K562 (cell line): ENCODE data around the gene CAB39. TPM values are rescaled to one million over a fixed set of nuclear protein-coding genes. Genes with fewer than 3 reads are reported as not detected.

Source experiments
- CBX1 ChIP-seq: sonication (generic); IDR thresholded peaks from 2 replicates; pipeline ENCODE4 v1.6.1; 2016; ENCODE audit warnings: antibody characterized with exemption, low read depth, mild to moderate bottlenecking
- CCNT2 ChIP-seq: IDR thresholded peaks from 2 replicates; pipeline ENCODE4 v1.6.1; 2011; ENCODE audit warnings: borderline replicate concordance, low read depth, mild to moderate bottlenecking, moderate library complexity, mixed read lengths, low read length; ENCODE audit not compliant: insufficient read length; ENCODE audit errors: extremely low read depth
- CHD2 ChIP-seq: IDR thresholded peaks from 2 replicates; pipeline ENCODE4 v1.6.1; 2011; ENCODE audit warnings: low read depth, low read length
- CREM ChIP-seq: IDR thresholded peaks from 2 replicates; pipeline ENCODE4 v1.6.1; 2014; ENCODE audit warnings: antibody characterized with exemption, low read depth
- HDAC1 ChIP-seq, 2 experiments: fragments of 450-650 bp; IDR thresholded peaks; 2 replicates each; pipeline ENCODE4 v1.6.1; 2016 to 2017; ENCODE audit warnings: inconsistent platforms in 1 of 2, mild to moderate bottlenecking in 1 of 2, moderate library complexity in 1 of 2
- MAZ ChIP-seq, 2 experiments: fragments of 450-650 bp in 1 of 2; sonication (generic) in 1 of 2; formaldehyde crosslinking; IDR thresholded peaks in 1 of 2; conservative IDR thresholded peaks in 1 of 2; 2 replicates each; pipeline versions ENCODE4 v1.4.0 to v1.5.0; 2020; ENCODE audit warnings: mild to moderate bottlenecking in 1 of 2, missing genetic modification reagents in 1 of 2
- NFXL1 ChIP-seq: fragments of 450-650 bp; formaldehyde crosslinking; IDR thresholded peaks from 2 replicates; pipeline ENCODE4 v1.4.0; 2021; ENCODE audit warnings: mild to moderate bottlenecking
- POLR2B ChIP-seq: fragments of 450-650 bp; IDR thresholded peaks from 2 replicates; pipeline ENCODE4 v1.6.1; 2018; ENCODE audit warnings: low read depth; ENCODE audit not compliant: partially characterized antibody
- POLR3G ChIP-seq: IDR thresholded peaks from 2 replicates; pipeline ENCODE4 v1.6.1; 2011; ENCODE audit not compliant: insufficient read length, insufficient replicate concordance; ENCODE audit errors: extremely low read depth
- RBBP5 ChIP-seq: fragments of 200-600 bp; sonication (generic); IDR thresholded peaks from 2 replicates; pipeline ENCODE4 v1.6.1; 2012; ENCODE audit warnings: borderline replicate concordance, mild to moderate bottlenecking, low read length, control low read depth, inconsistent platforms; ENCODE audit not compliant: insufficient read depth, poor library complexity, severe bottlenecking
- SREBF2 ChIP-seq: sonication (generic); formaldehyde crosslinking; IDR thresholded peaks from 2 replicates; pipeline ENCODE4 v1.4.0; 2020; ENCODE audit warnings: mild to moderate bottlenecking, missing genetic modification reagents
- ZFX ChIP-seq: sonication (generic); formaldehyde crosslinking; IDR thresholded peaks from 2 replicates; pipeline ENCODE4 v1.8.0; 2022; ENCODE audit warnings: mild to moderate bottlenecking, missing genetic modification reagents, moderate library complexity
- ZNF134 ChIP-seq: fragments of 250-450 bp; sonication (Bioruptor Pico); conservative IDR thresholded peaks from 2 replicates; pipeline ENCODE4 v1.4.0; 2020
- ZNF175 ChIP-seq: fragments of 200-800 bp; sonication (Bioruptor generic); IDR thresholded peaks from 2 replicates; pipeline ENCODE4 v1.6.1; 2016; ENCODE audit warnings: low read depth, mild to moderate bottlenecking, missing genetic modification characterization, missing compliant biosample characterization
- ZNF274 ChIP-seq: IDR thresholded peaks from 2 replicates; pipeline ENCODE4 v1.6.1; 2011; ENCODE audit warnings: low read depth, mild to moderate bottlenecking, low read length, moderate library complexity, borderline replicate concordance
- ZNF584 ChIP-seq: fragments of 200-800 bp; sonication (Bioruptor generic); IDR thresholded peaks from 2 replicates; pipeline ENCODE4 v1.6.1; 2016; ENCODE audit warnings: low read depth, mild to moderate bottlenecking, missing genetic modification characterization, missing compliant biosample characterization
- ZNF707 ChIP-seq: fragments of 250-450 bp; sonication (Bioruptor Pico); conservative IDR thresholded peaks from 2 replicates; pipeline ENCODE4 v1.8.0; 2022; ENCODE audit warnings: inconsistent platforms, mild to moderate bottlenecking, moderate library complexity
- ZNF778 ChIP-seq: fragments of 450-650 bp; formaldehyde crosslinking; IDR thresholded peaks from 2 replicates; pipeline ENCODE4 v1.4.0; 2020; ENCODE audit warnings: mild to moderate bottlenecking, moderate library complexity
- polyA plus RNA-seq, 8 experiments: library from polyadenylated mRNA; depleted of rRNA in 4 of 8; stranded (reverse) in 5 of 8; unstranded in 3 of 8; fragments of >200 nt; fragmentation: Nextera tagmentation in 2 of 8; fragmentation: Illumina TruSeq in 1 of 8; extraction: Ambion mirVana in 2 of 8; extraction: Trizol in 1 of 8; gene quantifications; 2 replicates each; pipeline versions ENCODE4 v1.2.1 to v1.2.3, GENCODE V29; 2011 to 2014; ENCODE audit warnings: inconsistent platforms in 1 of 8, missing spikeins in 1 of 8
- total RNA-seq, 7 experiments: library from RNA; depleted of rRNA in 6 of 7; stranded (reverse); fragments of >200 nt in 6 of 7; fragmentation: Illumina TruSeq in 2 of 7; extraction: Trizol in 2 of 7; gene quantifications; 2 replicates each; pipeline versions ENCODE4 v1.2.1 to v1.2.3, GENCODE V29; 2011 to 2021; ENCODE audit warnings: low replicate concordance in 1 of 7
- TF ChIP-seq, protein P1 (sequence below): sonication (generic); formaldehyde crosslinking; IDR thresholded peaks from 2 replicates; pipeline ENCODE4 v1.8.0; 2022; ENCODE audit warnings: mild to moderate bottlenecking, missing genetic modification reagents
- TF ChIP-seq, protein P2 (sequence below): fragments of 450-650 bp; IDR thresholded peaks from 2 replicates; pipeline ENCODE4 v1.6.1; 2016; ENCODE audit warnings: borderline replicate concordance
- TF ChIP-seq, protein P3 (sequence below): conservative IDR thresholded peaks from 2 replicates; pipeline ENCODE4 v1.6.1; 2011; ENCODE audit warnings: low read depth, mild to moderate bottlenecking, low read length; ENCODE audit not compliant: control insufficient read depth
- TF ChIP-seq, protein P4 (sequence below): fragments of 450-650 bp; IDR thresholded peaks from 2 replicates; pipeline ENCODE4 v1.6.1; 2014; ENCODE audit warnings: low read depth, mild to moderate bottlenecking, moderate library complexity, borderline replicate concordance

CAB39 gene
- total and polyA plus RNA-seq, 9 of the 15 experiments (the other 6 are each of a cell fraction or from before 2014, with no cell fraction given), result 27.2 to 94.4 (median 70.1) TPM

DNA sequence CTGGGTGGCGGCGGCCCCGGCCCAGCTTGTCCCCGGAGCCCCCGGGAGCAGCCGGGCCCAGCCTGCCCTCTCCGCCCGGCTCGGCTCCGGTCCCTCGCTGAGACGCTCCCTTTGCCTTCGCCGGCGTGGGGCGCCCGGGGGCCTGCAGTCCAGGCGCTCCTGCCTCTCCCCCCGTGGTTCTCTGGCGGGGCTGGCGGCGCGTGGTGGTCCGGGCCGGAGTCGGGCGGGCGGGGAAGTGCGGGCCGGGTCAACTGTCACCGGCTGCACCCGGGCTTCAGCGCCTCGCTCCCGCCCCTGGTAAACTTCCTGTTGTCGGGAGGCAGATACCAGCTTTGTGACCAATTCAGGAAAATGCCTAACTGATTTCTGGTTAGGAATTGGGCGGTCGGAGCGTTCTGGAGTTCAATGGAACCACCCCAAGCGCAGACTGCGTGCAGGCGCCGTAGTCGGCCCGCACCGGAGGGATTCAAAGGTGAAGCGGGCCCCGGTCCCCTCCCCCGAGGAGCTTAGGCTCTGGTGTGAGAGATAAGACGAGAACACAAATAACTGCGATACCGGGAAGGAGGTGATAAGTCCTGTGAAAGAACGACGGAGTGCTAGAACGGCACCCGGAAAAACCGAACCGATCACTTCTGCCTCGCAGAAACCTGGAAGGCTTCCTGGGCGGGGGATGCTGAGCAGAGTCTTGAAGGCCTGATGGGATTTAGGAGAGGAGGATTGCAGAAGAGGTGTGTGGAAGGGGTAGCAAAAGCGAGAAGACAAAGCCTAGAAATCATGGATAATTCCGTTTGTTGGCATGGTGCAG is 891 bp downstream of the CAB39 start (continued):
- TF ChIP-seq RBBP5 (no peak), ZNF134 (CRISPR knock-in tag) (0 out of 2 replicates have a peak, but pooled peaks have one; percentile 14), CCNT2 (peak; percentile 70), CREM (peak; percentile 57), ZNF584 (CRISPR knock-in tag) (no peak), ZFX (CRISPR knock-in tag) (peak; percentile 86), ZNF175 (no peak), HDAC1 (IDR thresholded peaks at IDR 0.05) (peak; percentile 40 to 68; a peak in 2 of 4 replicates), POLR2B (no peak), CBX1 (no peak), POLR3G (no peak), CHD2 (peak; percentile 61), ZNF274 (no peak), MAZ (CRISPR knock-in tag; conservative IDR thresholded peaks at IDR 0.05 in 1 of 2, IDR thresholded peaks at IDR 0.05 in 1 of 2) (peak in 1 of 2 experiments; percentile 64; a peak in 1 of 4 replicates), SREBF2 (CRISPR knock-in tag) (no peak), NFXL1 (CRISPR knock-in tag) (no peak), ZNF707 (no peak), ZNF778 (CRISPR knock-in tag) (no peak)
- TF ChIP-seq, protein P1, sequence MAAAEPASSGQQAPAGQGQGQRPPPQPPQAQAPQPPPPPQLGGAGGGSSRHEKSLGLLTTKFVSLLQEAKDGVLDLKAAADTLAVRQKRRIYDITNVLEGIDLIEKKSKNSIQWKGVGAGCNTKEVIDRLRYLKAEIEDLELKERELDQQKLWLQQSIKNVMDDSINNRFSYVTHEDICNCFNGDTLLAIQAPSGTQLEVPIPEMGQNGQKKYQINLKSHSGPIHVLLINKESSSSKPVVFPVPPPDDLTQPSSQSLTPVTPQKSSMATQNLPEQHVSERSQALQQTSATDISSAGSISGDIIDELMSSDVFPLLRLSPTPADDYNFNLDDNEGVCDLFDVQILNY, result no peak
- TF ChIP-seq, protein P2, sequence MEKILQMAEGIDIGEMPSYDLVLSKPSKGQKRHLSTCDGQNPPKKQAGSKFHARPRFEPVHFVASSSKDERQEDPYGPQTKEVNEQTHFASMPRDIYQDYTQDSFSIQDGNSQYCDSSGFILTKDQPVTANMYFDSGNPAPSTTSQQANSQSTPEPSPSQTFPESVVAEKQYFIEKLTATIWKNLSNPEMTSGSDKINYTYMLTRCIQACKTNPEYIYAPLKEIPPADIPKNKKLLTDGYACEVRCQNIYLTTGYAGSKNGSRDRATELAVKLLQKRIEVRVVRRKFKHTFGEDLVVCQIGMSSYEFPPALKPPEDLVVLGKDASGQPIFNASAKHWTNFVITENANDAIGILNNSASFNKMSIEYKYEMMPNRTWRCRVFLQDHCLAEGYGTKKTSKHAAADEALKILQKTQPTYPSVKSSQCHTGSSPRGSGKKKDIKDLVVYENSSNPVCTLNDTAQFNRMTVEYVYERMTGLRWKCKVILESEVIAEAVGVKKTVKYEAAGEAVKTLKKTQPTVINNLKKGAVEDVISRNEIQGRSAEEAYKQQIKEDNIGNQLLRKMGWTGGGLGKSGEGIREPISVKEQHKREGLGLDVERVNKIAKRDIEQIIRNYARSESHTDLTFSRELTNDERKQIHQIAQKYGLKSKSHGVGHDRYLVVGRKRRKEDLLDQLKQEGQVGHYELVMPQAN, result peak; percentile 50; the same call in 1 of the 2 replicates
- TF ChIP-seq, protein P3, sequence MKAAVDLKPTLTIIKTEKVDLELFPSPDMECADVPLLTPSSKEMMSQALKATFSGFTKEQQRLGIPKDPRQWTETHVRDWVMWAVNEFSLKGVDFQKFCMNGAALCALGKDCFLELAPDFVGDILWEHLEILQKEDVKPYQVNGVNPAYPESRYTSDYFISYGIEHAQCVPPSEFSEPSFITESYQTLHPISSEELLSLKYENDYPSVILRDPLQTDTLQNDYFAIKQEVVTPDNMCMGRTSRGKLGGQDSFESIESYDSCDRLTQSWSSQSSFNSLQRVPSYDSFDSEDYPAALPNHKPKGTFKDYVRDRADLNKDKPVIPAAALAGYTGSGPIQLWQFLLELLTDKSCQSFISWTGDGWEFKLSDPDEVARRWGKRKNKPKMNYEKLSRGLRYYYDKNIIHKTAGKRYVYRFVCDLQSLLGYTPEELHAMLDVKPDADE, result peak; percentile 39; the same call in 1 of the 2 replicates
- TF ChIP-seq, protein P4, sequence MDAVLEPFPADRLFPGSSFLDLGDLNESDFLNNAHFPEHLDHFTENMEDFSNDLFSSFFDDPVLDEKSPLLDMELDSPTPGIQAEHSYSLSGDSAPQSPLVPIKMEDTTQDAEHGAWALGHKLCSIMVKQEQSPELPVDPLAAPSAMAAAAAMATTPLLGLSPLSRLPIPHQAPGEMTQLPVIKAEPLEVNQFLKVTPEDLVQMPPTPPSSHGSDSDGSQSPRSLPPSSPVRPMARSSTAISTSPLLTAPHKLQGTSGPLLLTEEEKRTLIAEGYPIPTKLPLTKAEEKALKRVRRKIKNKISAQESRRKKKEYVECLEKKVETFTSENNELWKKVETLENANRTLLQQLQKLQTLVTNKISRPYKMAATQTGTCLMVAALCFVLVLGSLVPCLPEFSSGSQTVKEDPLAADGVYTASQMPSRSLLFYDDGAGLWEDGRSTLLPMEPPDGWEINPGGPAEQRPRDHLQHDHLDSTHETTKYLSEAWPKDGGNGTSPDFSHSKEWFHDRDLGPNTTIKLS, result peak; percentile 36; the same call in 1 of the 2 replicates
